ENCODE measurements around the gene TTC9B. TPM values are rescaled to one million over a fixed set of nuclear protein-coding genes. Genes with fewer than 3 reads are reported as not detected.

The TTC9B gene
- total RNA-seq, 1 donor from 2014 or later: not detected

GRCh38 chr19:40231544-40232424 lies 13.6 kb upstream of the TTC9B start:
- TF ChIP-seq, protein P1, sequence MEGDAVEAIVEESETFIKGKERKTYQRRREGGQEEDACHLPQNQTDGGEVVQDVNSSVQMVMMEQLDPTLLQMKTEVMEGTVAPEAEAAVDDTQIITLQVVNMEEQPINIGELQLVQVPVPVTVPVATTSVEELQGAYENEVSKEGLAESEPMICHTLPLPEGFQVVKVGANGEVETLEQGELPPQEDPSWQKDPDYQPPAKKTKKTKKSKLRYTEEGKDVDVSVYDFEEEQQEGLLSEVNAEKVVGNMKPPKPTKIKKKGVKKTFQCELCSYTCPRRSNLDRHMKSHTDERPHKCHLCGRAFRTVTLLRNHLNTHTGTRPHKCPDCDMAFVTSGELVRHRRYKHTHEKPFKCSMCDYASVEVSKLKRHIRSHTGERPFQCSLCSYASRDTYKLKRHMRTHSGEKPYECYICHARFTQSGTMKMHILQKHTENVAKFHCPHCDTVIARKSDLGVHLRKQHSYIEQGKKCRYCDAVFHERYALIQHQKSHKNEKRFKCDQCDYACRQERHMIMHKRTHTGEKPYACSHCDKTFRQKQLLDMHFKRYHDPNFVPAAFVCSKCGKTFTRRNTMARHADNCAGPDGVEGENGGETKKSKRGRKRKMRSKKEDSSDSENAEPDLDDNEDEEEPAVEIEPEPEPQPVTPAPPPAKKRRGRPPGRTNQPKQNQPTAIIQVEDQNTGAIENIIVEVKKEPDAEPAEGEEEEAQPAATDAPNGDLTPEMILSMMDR (IDR thresholded peaks at IDR 0.05): no peak
- H3K27me3 ChIP-seq (ENCODE audit: low read depth): no peaks in the 10 kb centered on the region
- ATAC-seq (peak; percentile 20 to 44), DNase-seq (no peak)
- no peaks in the 10 kb centered on the region for H3K9me3 ChIP-seq
- peaks cover 39% of the 10 kb centered on the region for H3K36me3 ChIP-seq
- peaks cover 9% of the 10 kb centered on the region for H3K4me1 ChIP-seq
- H3K4me3 ChIP-seq: no peak overlapping the region
- intact Hi-C loops (cut with DNase I): no loop called here
- H3K27ac ChIP-seq: peak overlapping the region; percentile 18

DNA sequence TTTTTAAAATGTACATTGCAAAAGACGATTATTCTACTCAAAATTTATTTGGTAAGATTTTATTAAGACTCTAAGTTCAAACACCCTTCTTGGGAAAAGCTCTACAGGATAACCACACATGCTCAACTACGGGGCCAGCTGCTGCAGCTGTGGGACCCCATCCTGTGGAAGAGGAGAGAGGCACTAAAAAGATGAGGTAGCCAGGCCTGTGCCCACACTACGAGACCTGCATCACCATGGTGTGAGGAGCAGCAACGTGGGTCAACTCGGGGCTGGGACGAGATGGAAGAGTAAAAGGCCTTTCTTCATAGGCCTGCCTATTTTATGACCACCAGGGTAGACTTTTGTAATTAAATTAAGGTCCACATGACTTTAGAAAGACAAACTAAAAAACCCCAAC lies 12.9 kb upstream of the TTC9B start:
- TF ChIP-seq, protein P1 (IDR thresholded peaks at IDR 0.05): no peak
- Histone ChIP-seq H3K27ac (no peak overlapping the region), H3K4me3 (no peak overlapping the region), H3K9me3 (no peaks in the 10 kb centered on the region), H3K4me1 (peaks cover 17% of the 10 kb centered on the region), H3K36me3 (peaks cover 32% of the 10 kb centered on the region), H3K27me3 (ENCODE audit: low read depth) (peaks cover 5% of the 10 kb centered on the region)
- intact Hi-C loops (cut with DNase I): no loop called here
- DNase-seq (no peak), ATAC-seq (no peak)

GRCh38 chr19:40229926-40230417 lies 11.8 kb upstream of the TTC9B start:
- H3K27ac ChIP-seq: no peak overlapping the region
- TF ChIP-seq, protein P1 (IDR thresholded peaks at IDR 0.05): no peak
- no peak for ATAC-seq
- peaks cover 16% of the 10 kb centered on the region for H3K27me3 ChIP-seq (ENCODE audit: low read depth)
- no peaks in the 10 kb centered on the region for H3K9me3 ChIP-seq
- DNase-seq: no peak
- peaks cover 23% of the 10 kb centered on the region for H3K4me1 ChIP-seq
- intact Hi-C loops (cut with DNase I): no loop called here
- no peak overlapping the region for H3K4me3 ChIP-seq
- H3K36me3 ChIP-seq: peaks cover 21% of the 10 kb centered on the region

GRCh38 chr19:40229484-40229883 lies 11.3 kb upstream of the TTC9B start:
- Histone ChIP-seq H3K27ac (no peak overlapping the region), H3K4me3 (no peak overlapping the region), H3K9me3 (no peaks in the 10 kb centered on the region), H3K36me3 (peaks cover 16% of the 10 kb centered on the region), H3K27me3 (ENCODE audit: low read depth) (peaks cover 21% of the 10 kb centered on the region), H3K4me1 (peaks cover 23% of the 10 kb centered on the region)
- intact Hi-C loops (cut with DNase I): no loop called here
- TF ChIP-seq, protein P1 (IDR thresholded peaks at IDR 0.05): no peak
- DNase-seq: no peak
- ATAC-seq: no peak

GRCh38 chr19:40228863-40229262 lies 10.7 kb upstream of the TTC9B start:
- intact Hi-C loops (cut with DNase I): no loop called here
- ATAC-seq (no peak), DNase-seq (no peak)
- peaks cover 27% of the 10 kb centered on the region for H3K27me3 ChIP-seq (ENCODE audit: low read depth)
- TF ChIP-seq, protein P1 (IDR thresholded peaks at IDR 0.05): no peak
- H3K36me3 ChIP-seq: peaks cover 11% of the 10 kb centered on the region
- peaks cover 23% of the 10 kb centered on the region for H3K4me1 ChIP-seq
- H3K9me3 ChIP-seq: no peaks in the 10 kb centered on the region
- no peak overlapping the region for H3K27ac ChIP-seq
- no peak overlapping the region for H3K4me3 ChIP-seq

Data from lower lobe of right lung (tissue), 2 donors.